ENCODE measurements around the gene USP8.

- TF ChIP-seq GATA2 (IDR thresholded peaks at IDR 0.05; ENCODE audit: low read depth, low read length) (no peak), GATA3 (IDR thresholded peaks at IDR 0.05; ENCODE audit: low read depth, low read length) (no peak)
These were observed 72.5 kb downstream of the USP8 start for GRCh38 chr15:50496692-50497091.

Data from SH-SY5Y (cell line).